Breast epithelium (tissue), 4 donors: Measurements from ENCODE around the gene SLC9B2. TPM values are rescaled to one million over a fixed set of nuclear protein-coding genes. Genes with fewer than 3 reads are reported as not detected.
A peak's percentile ranks its signal among the peaks of the same experiment; 100 is the strongest.

Experiments
- DNase-seq, 2 donors: peaks; one replicate each; pipeline ENCODE4 v3.0.0-alpha.2; 2019; ENCODE audit warnings: low spot score in 2 of 2
- H3K27ac ChIP-seq, 2 donors: fragments of 200-600 bp; sonication (generic) in 1 of 2; one replicate each; pipeline ENCODE4 v1.5.1; 2016 to 2019; ENCODE audit warnings: mild to moderate bottlenecking in 1 of 2
- H3K27me3 ChIP-seq, 2 donors: fragments of 200-600 bp; sonication (generic) in 1 of 2; one replicate each; pipeline versions ENCODE4 v1.5.1 to v1.6.0; 2017 to 2019; ENCODE audit warnings: control low read depth in 1 of 2, mild to moderate bottlenecking in 1 of 2
- H3K36me3 ChIP-seq: fragments of 200-600 bp; one replicate; pipeline ENCODE4 v1.5.1; 2019
- H3K4me1 ChIP-seq, 2 donors: fragments of 200-600 bp; sonication (generic); one replicate each; pipeline ENCODE4 v1.5.1; 2016 to 2019; ENCODE audit warnings: control low read depth in 1 of 2
- H3K4me3 ChIP-seq, 3 donors: fragments of 200-600 bp; sonication (generic); 1 replicate in 2 of 3; 2 replicates in 1 of 3; pipeline ENCODE4 v1.5.1; 2016 to 2019; ENCODE audit warnings: mild to moderate bottlenecking in 3 of 3, moderate library complexity in 2 of 3
- H3K9me3 ChIP-seq, 2 donors: fragments of 200-600 bp; sonication (generic) in 1 of 2; one replicate each; pipeline ENCODE4 v1.5.1; 2016 to 2019; ENCODE audit warnings: control low read depth in 1 of 2
- POLR2A ChIP-seq: fragments of 450-650 bp; IDR thresholded peaks from one replicate; pipeline ENCODE4 v1.6.1; 2016; ENCODE audit warnings: antibody characterized with exemption, mild to moderate bottlenecking, moderate library complexity
- POLR2AphosphoS5 ChIP-seq, 3 donors: sonication (generic); formaldehyde crosslinking; IDR thresholded peaks; one replicate each; pipeline ENCODE4 v1.6.1; 2017; ENCODE audit warnings: antibody characterized with exemption in 3 of 3
- intact Hi-C: fragments of 100-400 bp; cut with DNase I; formaldehyde crosslinking; loops from one replicate; pipeline ENCODE4 v1.15.1; 2023; ENCODE audit warnings: low total_unique reads
- total RNA-seq, 3 donors: library from RNA; depleted of rRNA; stranded (reverse); fragments of >200 nt; gene quantifications; one replicate each; pipeline ENCODE4 v1.1.0, GENCODE V29; 2016
- TF ChIP-seq, protein P1 (sequence below), 3 donors: fragments of 450-650 bp; IDR thresholded peaks; one replicate each; pipeline ENCODE4 v1.5.1; 2016 to 2017; ENCODE audit warnings: antibody characterized with exemption in 3 of 3, mild to moderate bottlenecking in 3 of 3, moderate library complexity in 3 of 3

SLC9B2 gene
- total RNA-seq, 3 donors from 2014 or later = 14.9 to 17.0 (median 15.1) TPM

DNA sequence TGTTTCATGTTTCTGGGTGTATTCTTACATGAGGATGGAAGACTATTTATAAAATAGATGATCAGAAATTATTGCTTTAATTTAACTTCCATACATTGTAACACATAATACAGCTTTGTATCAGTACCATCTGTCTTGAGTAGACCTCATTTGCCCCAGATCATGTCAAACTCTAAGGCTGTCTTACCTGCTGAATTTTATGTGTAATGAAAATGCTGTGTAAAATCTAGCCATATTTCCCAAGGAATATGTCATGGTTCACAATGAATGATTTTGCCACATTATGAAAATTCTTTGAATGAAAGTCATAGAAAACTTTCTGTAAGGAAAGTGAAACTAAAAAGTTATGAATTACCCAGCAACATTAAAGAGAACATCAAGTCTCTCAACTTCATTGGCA is 15.7 kb upstream of the SLC9B2 start:
- H3K27ac ChIP-seq = no peak overlapping the region
- no peaks in the 10 kb centered on the region for H3K4me1 ChIP-seq
- no peaks in the 10 kb centered on the region for H3K36me3 ChIP-seq
- TF ChIP-seq POLR2AphosphoS5 (IDR thresholded peaks at IDR 0.05) = no peak
- TF ChIP-seq, protein P1, sequence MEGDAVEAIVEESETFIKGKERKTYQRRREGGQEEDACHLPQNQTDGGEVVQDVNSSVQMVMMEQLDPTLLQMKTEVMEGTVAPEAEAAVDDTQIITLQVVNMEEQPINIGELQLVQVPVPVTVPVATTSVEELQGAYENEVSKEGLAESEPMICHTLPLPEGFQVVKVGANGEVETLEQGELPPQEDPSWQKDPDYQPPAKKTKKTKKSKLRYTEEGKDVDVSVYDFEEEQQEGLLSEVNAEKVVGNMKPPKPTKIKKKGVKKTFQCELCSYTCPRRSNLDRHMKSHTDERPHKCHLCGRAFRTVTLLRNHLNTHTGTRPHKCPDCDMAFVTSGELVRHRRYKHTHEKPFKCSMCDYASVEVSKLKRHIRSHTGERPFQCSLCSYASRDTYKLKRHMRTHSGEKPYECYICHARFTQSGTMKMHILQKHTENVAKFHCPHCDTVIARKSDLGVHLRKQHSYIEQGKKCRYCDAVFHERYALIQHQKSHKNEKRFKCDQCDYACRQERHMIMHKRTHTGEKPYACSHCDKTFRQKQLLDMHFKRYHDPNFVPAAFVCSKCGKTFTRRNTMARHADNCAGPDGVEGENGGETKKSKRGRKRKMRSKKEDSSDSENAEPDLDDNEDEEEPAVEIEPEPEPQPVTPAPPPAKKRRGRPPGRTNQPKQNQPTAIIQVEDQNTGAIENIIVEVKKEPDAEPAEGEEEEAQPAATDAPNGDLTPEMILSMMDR (IDR thresholded peaks at IDR 0.05) = no peak
- TF ChIP-seq POLR2A = no peak
- H3K9me3 ChIP-seq = no peaks in the 10 kb centered on the region
- no peaks in the 10 kb centered on the region for H3K27me3 ChIP-seq
- intact Hi-C loops = no loop called here
- H3K4me3 ChIP-seq = no peak overlapping the region
- no peak for DNase-seq

DNA sequence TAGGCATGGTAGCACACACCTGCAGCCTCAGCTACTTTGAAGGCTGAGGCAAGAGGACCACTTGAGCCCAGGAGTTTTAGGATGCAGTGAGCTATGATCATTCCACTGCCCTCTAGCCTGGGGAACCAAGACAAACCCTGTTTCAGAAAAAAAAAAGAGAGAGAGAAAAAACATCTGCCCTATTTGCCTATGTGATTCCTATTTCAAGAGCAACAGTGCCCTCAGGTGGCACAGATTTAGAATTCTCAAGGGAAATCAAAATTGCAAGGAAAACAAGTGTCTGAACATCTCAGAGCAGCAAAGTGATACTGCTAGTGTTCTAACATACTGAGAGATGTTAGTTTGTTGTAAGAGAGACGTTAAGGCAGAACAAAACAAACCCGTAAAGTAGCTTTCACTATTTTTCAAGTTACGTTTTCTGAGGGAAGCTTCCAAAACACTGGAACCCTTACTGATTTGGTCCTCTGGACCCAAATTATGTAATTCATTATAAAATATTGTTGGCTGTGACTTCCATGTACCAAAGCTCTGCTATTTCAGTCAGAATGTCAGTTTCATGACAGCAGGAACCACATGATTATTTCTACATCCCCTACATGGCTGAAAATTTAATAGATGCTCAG is 15.2 kb upstream of the SLC9B2 start:
- no peak overlapping the region for H3K27ac ChIP-seq
- TF ChIP-seq, protein P1 (IDR thresholded peaks at IDR 0.05) = peak in 2 of 3 donors; percentile 27 to 37
- no peak for TF ChIP-seq POLR2A
- no peak for TF ChIP-seq POLR2AphosphoS5 (IDR thresholded peaks at IDR 0.05)
- no peaks in the 10 kb centered on the region for H3K27me3 ChIP-seq
- no peak overlapping the region for H3K4me3 ChIP-seq
- H3K4me1 ChIP-seq = no peaks in the 10 kb centered on the region
- H3K9me3 ChIP-seq = no peaks in the 10 kb centered on the region
- DNase-seq = no peak
- H3K36me3 ChIP-seq = no peaks in the 10 kb centered on the region
- intact Hi-C loops = no loop called here

DNA sequence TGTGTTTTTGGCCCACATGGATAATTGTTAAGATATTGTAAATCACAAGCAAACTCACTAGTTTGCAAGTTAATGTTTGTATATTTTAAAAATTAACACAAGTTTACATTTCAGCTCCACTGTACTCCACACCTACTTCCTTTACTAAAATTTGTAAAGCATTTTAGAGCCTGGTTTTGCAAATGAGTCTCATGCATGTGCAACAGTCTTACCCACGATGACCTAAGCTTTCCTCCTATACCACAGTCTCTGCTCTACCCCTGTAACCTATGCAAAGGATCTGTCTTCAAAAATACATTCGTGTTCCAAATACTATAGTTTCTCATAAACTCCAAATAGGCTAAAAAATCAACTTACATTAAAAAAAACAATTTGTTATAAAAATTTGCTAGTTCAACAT is 12.9 kb upstream of the SLC9B2 start:
- intact Hi-C loops = no loop called here
- Histone ChIP-seq H3K36me3 (peaks cover 5% of the 10 kb centered on the region), H3K4me1 (no peaks in the 10 kb centered on the region), H3K27me3 (no peaks in the 10 kb centered on the region), H3K27ac (no peak overlapping the region), H3K4me3 (no peak overlapping the region), H3K9me3 (no peaks in the 10 kb centered on the region)
- TF ChIP-seq POLR2A (no peak), POLR2AphosphoS5 (IDR thresholded peaks at IDR 0.05) (no peak)
- TF ChIP-seq, protein P1 (IDR thresholded peaks at IDR 0.05) = no peak
- DNase-seq = no peak

DNA sequence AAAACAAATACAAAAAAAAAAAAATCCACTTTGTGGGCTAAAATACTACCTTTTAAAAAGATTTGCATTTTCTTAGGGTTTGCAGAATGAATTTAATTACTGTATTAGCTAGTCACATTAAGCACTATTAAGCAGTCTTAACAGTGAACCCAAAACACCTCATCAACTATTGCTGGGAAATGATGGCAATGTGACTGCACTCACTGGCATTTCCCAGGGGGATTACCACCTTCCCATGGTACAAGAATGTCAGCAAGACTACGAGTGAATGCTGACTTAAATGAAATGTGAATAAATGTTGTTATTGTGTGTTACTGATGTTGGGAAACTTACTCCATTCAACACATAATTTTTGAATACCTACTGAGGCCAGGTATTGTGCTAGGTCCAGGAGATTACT is 10.0 kb upstream of the SLC9B2 start:
- DNase-seq = no peak
- no peaks in the 10 kb centered on the region for H3K27me3 ChIP-seq
- no peak overlapping the region for H3K4me3 ChIP-seq
- no peak overlapping the region for H3K27ac ChIP-seq
- H3K9me3 ChIP-seq = no peaks in the 10 kb centered on the region
- intact Hi-C loops = no loop called here
- H3K4me1 ChIP-seq = no peaks in the 10 kb centered on the region
- H3K36me3 ChIP-seq = peaks cover 5% of the 10 kb centered on the region
- TF ChIP-seq, protein P1 (IDR thresholded peaks at IDR 0.05) = no peak
- TF ChIP-seq POLR2A = no peak
- no peak for TF ChIP-seq POLR2AphosphoS5 (IDR thresholded peaks at IDR 0.05)

DNA sequence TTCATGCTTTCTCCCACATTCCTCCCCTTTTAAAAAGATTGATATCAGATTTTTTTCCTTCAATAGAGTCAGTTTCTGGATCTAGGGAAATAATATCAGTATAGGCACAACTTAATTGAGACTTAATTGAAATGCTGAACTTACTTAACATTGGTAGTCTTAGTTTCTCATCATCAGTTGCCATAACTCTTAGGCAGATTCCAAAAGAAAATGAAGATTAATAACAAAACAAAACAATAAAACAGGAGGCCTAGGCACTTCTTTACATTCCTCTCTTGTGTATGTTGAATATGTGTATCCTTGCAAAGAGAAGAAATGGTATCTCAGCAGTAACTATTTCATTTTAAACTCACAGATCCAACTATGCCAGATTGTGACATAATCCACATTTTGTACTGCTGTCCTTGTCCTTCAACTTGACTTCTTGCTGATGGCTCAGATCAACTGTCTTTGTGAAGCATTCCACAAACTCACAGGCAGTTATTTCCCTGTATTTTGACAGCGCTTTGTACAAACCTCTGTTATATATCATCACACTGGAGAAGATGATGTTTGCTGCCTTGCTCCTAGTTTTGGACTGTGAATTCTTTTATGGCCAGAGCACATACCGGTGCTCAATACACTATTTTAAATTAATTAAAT is 9.1 kb upstream of the SLC9B2 start:
- H3K27me3 ChIP-seq = no peaks in the 10 kb centered on the region
- H3K27ac ChIP-seq = no peak overlapping the region
- H3K4me3 ChIP-seq = no peak overlapping the region
- peaks cover 5% of the 10 kb centered on the region for H3K36me3 ChIP-seq
- no peaks in the 10 kb centered on the region for H3K9me3 ChIP-seq
- intact Hi-C loops = no loop called here
- DNase-seq = no peak
- H3K4me1 ChIP-seq = no peaks in the 10 kb centered on the region
- TF ChIP-seq, protein P1 (IDR thresholded peaks at IDR 0.05) = no peak
- TF ChIP-seq POLR2AphosphoS5 (IDR thresholded peaks at IDR 0.05) = no peak
- no peak for TF ChIP-seq POLR2A
